Activated B cell treated with CpG ODN at 0.5 μM for 24 hours (primary cell): ENCODE results near the gene CAPN9. TPM values are rescaled to one million over a fixed set of nuclear protein-coding genes. Genes with fewer than 3 reads are reported as not detected.

Source experiments
- ATAC-seq: fragments of 200-7000 bp; cut with Tn5 transposase; one replicate; pipeline ENCODE4 v1.10.0; 2021; ENCODE audit warnings: low read depth, mild to moderate bottlenecking, moderate library complexity
- CTCF ChIA-PET: fragments of 350-600 bp; sonication (Branson Sonifier 250); formaldehyde crosslinking; loops from one replicate; lab custom pipeline; 2021; ENCODE audit warnings: antibody characterized with exemption; lab: Charles Lee
- POLR2A ChIA-PET: fragments of 350-600 bp; sonication (Branson Sonifier 250); formaldehyde crosslinking; loops from one replicate; lab custom pipeline; 2021; ENCODE audit warnings: antibody characterized with exemption; lab: Charles Lee
- DNase-seq: peaks from one replicate; pipeline ENCODE4 v3.0.0; 2022
- H3K27ac Mint-ChIP-seq: one replicate; pipeline ENCODE4 v1.8.0; 2020; ENCODE audit warnings: mixed read lengths
- H3K27me3 Mint-ChIP-seq: one replicate; pipeline ENCODE4 v1.8.0; 2021; ENCODE audit warnings: mixed read lengths
- H3K36me3 Mint-ChIP-seq: one replicate; pipeline ENCODE4 v1.8.0; 2021; ENCODE audit warnings: low read depth, mixed read lengths
- H3K4me1 Mint-ChIP-seq: one replicate; pipeline ENCODE4 v1.8.0; 2021; ENCODE audit warnings: mixed read lengths
- H3K4me3 Mint-ChIP-seq: one replicate; pipeline ENCODE4 v1.8.0; 2020; ENCODE audit warnings: mild to moderate bottlenecking, mixed read lengths
- H3K9me3 Mint-ChIP-seq: one replicate; pipeline ENCODE4 v1.8.0; 2020; ENCODE audit warnings: mixed read lengths
- intact Hi-C: fragments of 100-400 bp; cut with micrococcal nuclease; formaldehyde crosslinking; loops from one replicate; pipeline ENCODE4 v1.15.1; 2024
- total RNA-seq: library from RNA; stranded (reverse); gene quantifications from 2 replicates; pipeline ENCODE4 v1.2.3, GENCODE V29; 2022
- TF ChIP-seq, protein P1 (sequence below): fragments of 200-600 bp; IDR thresholded peaks from one replicate; pipeline ENCODE4 v1.8.0; 2022; ENCODE audit warnings: antibody characterized with exemption, mild to moderate bottlenecking

Gene CAPN9
- total RNA-seq, 1 donor from 2014 or later, result not detected

DNA sequence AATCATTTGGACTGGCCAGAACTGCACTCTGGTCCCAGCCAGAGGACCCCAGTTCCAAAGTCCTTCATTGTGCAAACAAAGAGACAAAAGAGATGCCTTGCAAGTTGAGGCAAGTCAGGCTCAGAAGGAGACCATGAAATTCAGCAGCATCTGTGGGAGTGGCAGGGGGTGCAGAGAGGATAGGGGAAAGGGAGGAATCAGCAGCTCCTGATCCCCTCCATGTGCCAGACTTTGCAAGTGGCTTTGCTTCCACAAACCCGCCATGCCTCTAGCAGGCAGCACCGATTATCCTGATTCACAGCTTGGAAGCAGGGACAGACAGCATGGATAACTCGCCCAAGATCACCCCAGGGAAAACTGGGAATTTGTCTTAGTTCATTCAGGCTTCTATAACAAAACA is 2.1 kb upstream of the CAPN9 start:
- intact Hi-C loops, result no loop called here

DNA sequence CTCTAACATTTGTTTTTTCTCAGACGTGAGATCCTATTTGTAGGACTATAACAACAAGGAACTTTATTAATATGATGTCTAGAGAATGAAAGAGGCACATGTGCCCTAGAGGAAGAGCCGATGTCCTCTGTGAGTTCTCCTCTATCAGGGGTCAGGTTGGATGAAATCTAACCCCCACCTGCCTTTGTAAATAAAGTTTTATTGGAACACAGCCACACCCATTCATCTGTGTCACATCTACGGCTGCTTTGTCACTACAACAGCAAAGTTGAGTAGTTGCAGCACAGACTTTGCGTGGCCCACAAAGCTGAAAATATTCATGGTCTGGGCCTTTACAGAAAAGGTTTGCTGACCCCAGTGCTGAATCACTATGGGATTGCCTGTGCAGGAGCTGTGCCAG is 571 bp upstream of the CAPN9 start:
- DNase-seq (no peak), ATAC-seq (no peak)
- CTCF ChIA-PET, result no interaction called here
- intact Hi-C loops, result no loop called here
- TF ChIP-seq, protein P1, sequence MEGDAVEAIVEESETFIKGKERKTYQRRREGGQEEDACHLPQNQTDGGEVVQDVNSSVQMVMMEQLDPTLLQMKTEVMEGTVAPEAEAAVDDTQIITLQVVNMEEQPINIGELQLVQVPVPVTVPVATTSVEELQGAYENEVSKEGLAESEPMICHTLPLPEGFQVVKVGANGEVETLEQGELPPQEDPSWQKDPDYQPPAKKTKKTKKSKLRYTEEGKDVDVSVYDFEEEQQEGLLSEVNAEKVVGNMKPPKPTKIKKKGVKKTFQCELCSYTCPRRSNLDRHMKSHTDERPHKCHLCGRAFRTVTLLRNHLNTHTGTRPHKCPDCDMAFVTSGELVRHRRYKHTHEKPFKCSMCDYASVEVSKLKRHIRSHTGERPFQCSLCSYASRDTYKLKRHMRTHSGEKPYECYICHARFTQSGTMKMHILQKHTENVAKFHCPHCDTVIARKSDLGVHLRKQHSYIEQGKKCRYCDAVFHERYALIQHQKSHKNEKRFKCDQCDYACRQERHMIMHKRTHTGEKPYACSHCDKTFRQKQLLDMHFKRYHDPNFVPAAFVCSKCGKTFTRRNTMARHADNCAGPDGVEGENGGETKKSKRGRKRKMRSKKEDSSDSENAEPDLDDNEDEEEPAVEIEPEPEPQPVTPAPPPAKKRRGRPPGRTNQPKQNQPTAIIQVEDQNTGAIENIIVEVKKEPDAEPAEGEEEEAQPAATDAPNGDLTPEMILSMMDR, result no peak
- peaks cover 3% of the 10 kb centered on the region for H3K27me3 Mint-ChIP-seq
- POLR2A ChIA-PET, result no interaction called here
- no peak overlapping the region for H3K4me3 Mint-ChIP-seq
- no peak overlapping the region for H3K27ac Mint-ChIP-seq
- H3K9me3 Mint-ChIP-seq, result no peaks in the 10 kb centered on the region
- no peaks in the 10 kb centered on the region for H3K36me3 Mint-ChIP-seq
- peaks cover 9% of the 10 kb centered on the region for H3K4me1 Mint-ChIP-seq

More for the DNA sequence above, 2.1 kb upstream of the CAPN9 start:
- no peak for DNase-seq
- H3K27ac Mint-ChIP-seq, result no peak overlapping the region
- POLR2A ChIA-PET, result no interaction called here
- CTCF ChIA-PET, result no interaction called here
- H3K4me1 Mint-ChIP-seq, result peaks cover 9% of the 10 kb centered on the region
- TF ChIP-seq, protein P1, result no peak
- no peak for ATAC-seq
- peaks cover 3% of the 10 kb centered on the region for H3K27me3 Mint-ChIP-seq
- H3K9me3 Mint-ChIP-seq, result no peaks in the 10 kb centered on the region
- no peaks in the 10 kb centered on the region for H3K36me3 Mint-ChIP-seq
- H3K4me3 Mint-ChIP-seq, result no peak overlapping the region

DNA sequence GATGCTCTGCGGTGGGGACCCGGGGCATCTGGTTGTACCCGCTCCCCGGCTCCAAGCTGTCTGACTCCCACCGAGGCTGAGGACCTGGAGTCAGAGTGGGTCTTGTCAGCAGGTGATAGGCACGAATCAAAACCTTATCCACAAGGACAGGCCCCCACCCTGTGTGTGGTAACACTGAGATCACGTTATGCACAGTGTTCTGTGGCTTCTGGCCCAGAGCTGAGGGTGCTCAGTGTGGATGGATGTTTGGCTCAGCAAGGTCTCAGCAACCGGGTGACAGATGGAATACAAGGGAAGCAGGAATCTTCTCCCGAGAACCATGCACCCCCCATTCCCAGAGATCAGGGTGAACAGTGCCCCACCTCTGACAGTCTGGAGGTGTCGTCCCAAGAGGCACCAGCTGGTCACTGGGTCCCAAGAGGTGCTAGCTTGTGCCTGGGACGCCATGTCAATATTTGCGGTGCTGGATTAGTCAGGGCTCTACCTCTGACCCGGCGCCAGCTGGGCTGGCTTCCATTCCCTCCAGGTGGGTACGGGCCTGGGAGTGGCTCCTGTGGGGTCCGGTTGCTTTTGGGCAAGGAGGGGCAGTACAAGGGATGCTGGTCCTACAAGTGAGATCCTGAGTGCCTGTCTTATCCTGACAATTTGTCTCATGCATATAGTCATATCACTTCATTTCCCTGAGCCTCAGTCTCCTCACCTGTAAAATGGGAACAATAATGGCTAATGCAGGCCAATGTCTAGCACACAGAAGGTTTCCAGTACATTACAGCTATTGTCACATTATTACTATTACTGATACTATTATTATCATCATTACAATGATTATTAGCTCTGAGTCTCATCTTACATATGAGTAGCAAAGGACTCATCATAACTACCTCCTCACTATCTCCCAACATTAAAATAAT is 957 bp downstream of the CAPN9 start:
- TF ChIP-seq, protein P1, result no peak
- H3K4me1 Mint-ChIP-seq, result peaks cover 9% of the 10 kb centered on the region
- no peak for DNase-seq
- H3K36me3 Mint-ChIP-seq, result no peaks in the 10 kb centered on the region
- CTCF ChIA-PET, result no interaction called here
- H3K27me3 Mint-ChIP-seq, result no peaks in the 10 kb centered on the region
- no peaks in the 10 kb centered on the region for H3K9me3 Mint-ChIP-seq
- no peak overlapping the region for H3K4me3 Mint-ChIP-seq
- no peak overlapping the region for H3K27ac Mint-ChIP-seq
- ATAC-seq, result no peak
- intact Hi-C loops, result no loop called here
- POLR2A ChIA-PET, result no interaction called here

DNA sequence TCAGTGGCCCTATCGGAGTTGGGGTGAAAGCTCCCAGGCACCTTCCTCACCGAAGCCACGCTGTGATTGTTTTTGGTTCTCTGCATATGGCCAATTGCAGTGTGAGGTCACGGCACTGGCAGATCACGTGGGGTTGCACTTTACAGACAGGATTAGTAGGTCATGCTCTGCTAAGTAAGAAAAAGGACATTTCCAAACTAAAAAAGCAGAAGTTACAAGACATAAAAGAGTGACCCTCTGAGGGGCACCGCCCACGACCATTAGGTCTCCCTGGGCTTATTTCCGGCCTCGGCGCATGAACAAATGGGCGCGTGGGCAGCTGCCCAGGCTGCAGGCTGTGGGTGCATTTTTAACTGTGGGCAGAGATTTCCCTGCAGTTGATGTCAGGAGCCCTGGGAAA is 2.0 kb downstream of the CAPN9 start:
- DNase-seq (no peak), ATAC-seq (no peak)
- Mint-ChIP-seq H3K4me3 (peak overlapping the region; percentile 44), H3K36me3 (no peaks in the 10 kb centered on the region), H3K4me1 (peaks cover 12% of the 10 kb centered on the region), H3K27me3 (no peaks in the 10 kb centered on the region), H3K9me3 (no peaks in the 10 kb centered on the region), H3K27ac (no peak overlapping the region)
- TF ChIP-seq, protein P1, result no peak
- intact Hi-C loops, result no loop called here
- ChIA-PET CTCF (no interaction called here), POLR2A (no interaction called here)

DNA sequence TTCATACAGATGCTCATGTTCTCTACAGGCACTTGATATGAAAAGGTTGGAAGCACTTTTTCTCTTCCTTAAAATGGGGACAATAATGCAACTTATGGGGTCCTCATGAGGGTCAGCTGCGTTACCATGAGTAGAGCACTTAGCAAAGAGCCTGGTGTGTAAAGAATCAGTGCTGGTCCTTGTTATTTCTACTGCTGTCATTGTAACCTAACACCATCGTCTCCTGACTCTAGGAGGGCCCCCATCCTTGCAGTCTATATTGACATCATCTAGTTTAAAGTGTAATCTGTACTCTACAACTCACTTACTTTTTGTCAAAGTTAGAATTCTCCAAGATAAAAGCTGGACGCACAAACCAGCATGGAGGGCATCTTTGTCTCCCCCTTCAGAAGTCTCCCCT is 2.4 kb downstream of the CAPN9 start:
- Mint-ChIP-seq H3K36me3 (no peaks in the 10 kb centered on the region), H3K9me3 (no peaks in the 10 kb centered on the region), H3K4me3 (no peak overlapping the region), H3K27ac (no peak overlapping the region), H3K4me1 (peaks cover 12% of the 10 kb centered on the region), H3K27me3 (no peaks in the 10 kb centered on the region)
- CTCF ChIA-PET, result no interaction called here
- no peak for ATAC-seq
- TF ChIP-seq, protein P1, result no peak
- POLR2A ChIA-PET, result no interaction called here
- no peak for DNase-seq
- intact Hi-C loops, result no loop called here
